Purkinje cell (primary cell): ENCODE data around the gene LRRC63. TPM values are rescaled to one million over a fixed set of nuclear protein-coding genes. Genes with fewer than 3 reads are reported as not detected.

Experiments
- polyA plus RNA-seq: library from polyadenylated mRNA; unstranded; fragments of >200 nt; fragmentation: Nextera tagmentation; gene quantifications from 2 replicates; pipeline ENCODE4 v1.2.1, GENCODE V29; 2014

LRRC63 gene
- polyA plus RNA-seq, result 0.55 and 0.67 TPM in 2 replicates

GRCh38 chr13:46211483-46212351 is at the start of gene LRRC63:
Gene LRRC63, plus strand, starts transcription at chr13:46211928. Its CDS starts 1,107 bp downstream, at chr13:46213035.

GRCh38 chr13:46181840-46182490 is 29.8 kb upstream of the LRRC63 start, which contains the start of gene LCP1:
Gene LCP1, minus strand, starts transcription at chr13:46182177. Its CDS starts 22,515 bp downstream, at chr13:46159662.

Other genes with a start within 250 kb of the LRRC63 start
- 46.1 and 52.3 TPM in 2 replicates for gene ZC3H13, start 159.2 kb upstream of the LRRC63 start, polyA plus RNA-seq
- 0.20 TPM in 1 of 2 replicates, not detected in the other for gene CPB2, start 106.9 kb upstream of the LRRC63 start, polyA plus RNA-seq
- gene LCP1, start 29.8 kb upstream of the LRRC63 start, polyA plus RNA-seq, result 11.8 and 20.9 TPM in 2 replicates
- gene RUBCNL, start 175.3 kb downstream of the LRRC63 start, polyA plus RNA-seq, result 28.1 and 42.1 TPM in 2 replicates